Activated CD8-positive, alpha-beta memory T cell treated with anti-CD3 and anti-CD28 coated beads for 24 hours (primary cell): ENCODE data around the gene SH3BP2.

Experiments
- DNase-seq: peaks from one replicate; pipeline ENCODE4 v3.0.0-alpha.2; 2020

SH3BP2 gene

GRCh38 chr4:2860391-2861348 lies 67.8 kb downstream of the SH3BP2 start:
- no peak for DNase-seq

DNA sequence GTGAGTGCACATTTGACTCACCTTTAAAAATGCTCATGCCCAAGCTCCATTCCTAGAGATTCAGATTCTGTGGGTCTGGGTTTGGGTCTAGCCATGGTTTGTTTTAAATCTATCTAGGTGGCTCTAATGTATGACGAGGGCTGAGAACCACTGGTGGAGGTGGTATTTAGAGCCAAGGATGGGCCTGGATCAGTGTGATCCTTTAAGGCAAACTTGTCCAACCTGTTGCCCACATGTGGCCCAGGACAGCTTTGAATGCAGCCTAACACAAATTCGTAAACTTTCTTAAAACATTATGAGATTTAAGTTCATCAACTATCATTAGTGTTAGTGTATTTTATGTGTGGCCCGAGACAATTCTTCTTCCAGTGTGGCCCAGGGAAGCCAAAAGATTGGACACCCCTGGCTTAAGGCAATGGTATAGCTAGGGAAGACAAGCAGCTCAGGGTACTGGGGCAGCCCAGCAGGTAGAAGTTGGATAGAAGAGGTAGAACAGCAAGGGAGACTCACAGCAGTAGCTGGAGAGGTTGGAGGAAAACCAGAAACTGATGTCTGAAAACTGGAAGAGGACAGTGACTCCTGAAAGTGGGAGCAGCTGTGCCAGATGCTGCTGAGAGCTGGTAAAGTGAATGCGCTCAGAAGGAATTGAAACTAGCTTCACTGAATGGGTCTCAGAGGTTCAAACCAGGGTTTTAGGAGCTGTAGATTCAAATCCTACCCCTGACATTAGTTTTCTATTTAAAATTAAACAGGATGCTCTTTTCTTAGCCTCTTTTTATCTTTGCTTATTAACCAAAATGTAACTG lies 68.9 kb downstream of the SH3BP2 start:
- no peak for DNase-seq

DNA sequence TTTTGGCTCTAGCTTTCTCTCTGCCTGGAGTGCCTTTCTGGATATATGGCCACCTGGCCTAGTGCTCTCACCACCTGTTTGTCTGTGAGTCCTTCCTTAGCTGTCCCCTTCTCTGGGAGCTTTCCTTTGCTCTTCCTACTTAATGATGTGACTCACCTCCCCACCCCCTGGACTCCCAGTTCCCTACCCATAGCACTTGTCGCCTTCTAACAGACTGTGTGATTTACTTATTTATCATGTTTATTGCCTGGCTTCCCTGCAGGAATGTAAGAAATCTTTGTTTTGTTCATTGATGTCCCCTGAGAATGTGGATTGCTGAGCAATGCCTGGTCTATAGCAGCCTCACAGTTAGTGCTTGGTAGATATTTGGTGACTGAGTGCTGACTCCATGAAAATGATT lies 69.6 kb downstream of the SH3BP2 start:
- no peak for DNase-seq

DNA sequence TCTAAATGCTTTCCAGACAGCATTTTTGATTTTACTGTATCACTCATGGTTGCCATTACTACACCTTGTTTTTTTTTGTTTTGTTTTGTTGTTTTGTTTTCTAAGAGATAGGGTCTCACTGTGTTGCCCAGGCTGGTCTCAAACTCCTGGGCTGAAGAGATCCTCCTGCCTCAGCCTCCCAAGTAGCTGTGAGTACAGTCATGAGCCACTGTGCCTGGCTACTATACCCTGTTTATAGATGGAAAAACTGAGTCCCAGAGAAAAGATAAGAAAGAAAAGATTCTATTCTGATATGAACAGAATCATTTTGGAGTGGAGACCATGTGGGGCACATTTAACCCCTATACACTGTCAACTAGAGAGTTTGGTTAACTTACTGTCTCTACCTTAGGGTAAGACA lies 70.8 kb downstream of the SH3BP2 start:
- DNase-seq = no peak

GRCh38 chr4:2865196-2865780 lies 72.4 kb downstream of the SH3BP2 start:
- DNase-seq = no peak

GRCh38 chr4:2866160-2866861 lies 73.4 kb downstream of the SH3BP2 start:
- no peak for DNase-seq

GRCh38 chr4:2866891-2867290 lies 74.0 kb downstream of the SH3BP2 start:
- DNase-seq = no peak

DNA sequence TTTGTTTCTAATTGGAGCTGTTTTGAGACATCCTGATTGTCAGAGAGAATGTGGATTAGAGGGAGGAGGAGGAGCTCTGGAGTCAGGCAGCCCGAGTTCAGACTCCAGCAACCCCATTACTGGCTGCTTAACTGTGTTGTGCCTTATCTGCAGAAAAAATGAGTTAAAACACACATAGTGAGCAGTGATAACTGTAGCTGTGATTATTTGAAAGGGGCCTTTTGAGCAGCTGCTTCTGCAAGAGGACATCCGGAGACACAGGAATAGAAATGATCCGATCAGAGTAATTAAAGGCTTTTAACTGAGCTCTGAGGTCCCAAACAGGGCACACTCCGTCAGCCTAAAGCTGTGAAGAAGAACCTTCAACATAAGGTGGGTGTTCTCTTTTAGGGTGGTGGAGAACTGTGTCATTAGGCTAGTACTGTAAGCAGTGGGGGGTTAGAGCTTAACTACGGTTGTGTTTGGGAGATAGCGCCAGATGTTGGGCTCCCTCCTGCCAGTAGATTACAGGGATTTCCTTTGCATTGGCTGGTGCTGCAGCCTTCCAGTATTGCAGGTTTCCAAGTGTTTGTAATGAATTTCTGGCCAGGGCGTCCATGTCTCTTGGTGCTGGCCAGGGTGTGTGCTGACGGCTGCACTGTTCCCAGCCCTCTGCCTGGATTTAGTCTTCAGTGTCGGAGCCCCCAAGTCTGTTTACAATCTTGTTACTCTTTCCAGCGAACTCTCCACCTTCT lies 75.0 kb downstream of the SH3BP2 start:
- DNase-seq = no peak

DNA sequence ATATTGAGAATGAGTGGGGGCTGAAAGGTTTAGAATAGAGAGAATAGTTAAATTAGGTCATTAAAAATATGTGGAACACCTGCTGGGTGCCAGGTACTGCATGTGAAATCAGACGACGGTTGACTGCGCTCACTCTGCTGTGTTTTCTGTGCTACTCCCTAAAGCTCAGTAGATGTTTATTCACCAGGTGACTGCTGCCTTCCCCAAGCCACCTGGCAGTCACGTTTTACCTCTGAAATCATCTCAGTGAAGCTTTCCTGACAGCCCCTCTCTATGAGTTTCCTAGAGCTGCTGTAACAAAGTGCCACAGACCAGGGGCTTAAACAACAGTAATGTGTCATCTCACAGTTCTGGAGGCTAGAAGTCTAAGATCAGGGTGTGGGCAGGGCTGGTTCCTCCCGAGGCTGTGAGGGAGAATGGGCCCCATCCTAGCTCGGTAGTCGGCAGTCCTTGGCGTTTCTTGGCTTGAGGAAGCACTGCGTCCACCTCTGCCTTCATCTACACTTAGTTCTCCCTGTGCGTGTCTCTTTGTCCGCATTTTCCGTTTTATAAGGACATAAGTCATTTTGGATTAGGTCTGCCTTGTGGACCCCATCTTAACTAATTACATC lies 76.1 kb downstream of the SH3BP2 start:
- no peak for DNase-seq

- DNase-seq = no peak
These were observed 76.8 kb downstream of the SH3BP2 start for GRCh38 chr4:2869659-2870058.

- no peak for DNase-seq
These were observed 77.2 kb downstream of the SH3BP2 start for GRCh38 chr4:2870082-2870481.

GRCh38 chr4:2871466-2871865 lies 78.6 kb downstream of the SH3BP2 start:
- DNase-seq = no peak

DNA sequence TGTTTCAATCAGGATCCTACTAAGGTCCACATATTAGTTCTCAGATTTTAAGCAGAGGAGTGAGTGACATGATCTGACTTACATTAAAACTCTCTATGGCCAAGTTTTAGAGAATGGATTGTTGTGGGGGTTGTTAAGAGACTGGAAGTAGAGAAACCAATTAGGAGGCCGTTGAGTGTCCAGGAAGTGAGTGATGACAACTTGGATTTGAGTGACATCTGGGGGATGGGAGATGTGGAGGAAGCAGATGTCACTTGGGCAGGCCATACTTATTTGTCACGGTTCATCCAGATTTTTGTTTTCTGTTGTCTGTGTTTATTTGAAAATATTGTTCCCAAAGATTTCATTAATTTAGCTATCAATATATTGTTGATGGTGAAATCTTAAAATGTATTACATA lies 79.0 kb downstream of the SH3BP2 start:
- DNase-seq = no peak

DNA sequence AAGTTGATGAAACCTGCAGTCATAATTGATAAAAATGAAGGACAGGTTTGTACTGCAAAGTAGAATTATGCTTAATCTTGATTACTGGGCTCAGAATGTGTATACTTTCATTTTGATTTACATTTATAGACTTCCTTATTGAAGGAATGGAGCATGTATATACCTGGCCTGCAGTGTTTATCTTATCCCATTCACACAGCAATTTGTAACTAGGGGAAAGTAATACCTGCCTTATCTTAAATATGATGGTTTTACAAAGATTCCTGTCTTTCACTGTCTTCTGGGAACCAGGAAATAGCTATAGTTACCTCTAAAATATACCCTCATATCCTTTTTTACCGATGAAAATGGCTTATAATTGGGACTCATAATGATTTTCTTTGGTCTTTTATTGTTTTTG lies 80.4 kb downstream of the SH3BP2 start:
- no peak for DNase-seq

- DNase-seq = no peak
These were observed 82.0 kb downstream of the SH3BP2 start for GRCh38 chr4:2874861-2875260.

DNA sequence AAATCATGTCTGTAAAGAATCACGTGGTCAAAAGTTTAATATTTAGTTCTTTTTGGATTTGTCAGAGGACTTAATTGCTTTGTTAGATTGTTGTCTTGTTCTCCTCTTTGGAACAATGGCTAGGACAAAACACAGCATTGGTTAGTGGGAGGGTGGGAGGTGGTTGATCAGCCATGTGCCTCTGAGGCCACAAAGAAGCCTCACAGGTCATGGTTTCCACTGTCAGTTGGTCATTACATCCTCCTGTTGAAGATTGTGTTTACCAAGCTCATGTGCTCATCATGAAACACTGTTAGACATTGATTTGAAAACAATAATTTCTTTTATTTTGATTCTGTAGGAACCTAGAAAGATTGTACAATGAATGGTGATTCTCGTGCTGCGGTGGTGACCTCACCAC lies 82.7 kb downstream of the SH3BP2 start:
- no peak for DNase-seq

- no peak for DNase-seq
These were observed 85.5 kb downstream of the SH3BP2 start for GRCh38 chr4:2878346-2878745.

- no peak for DNase-seq
These were observed 86.1 kb downstream of the SH3BP2 start for GRCh38 chr4:2879026-2879425.

DNA sequence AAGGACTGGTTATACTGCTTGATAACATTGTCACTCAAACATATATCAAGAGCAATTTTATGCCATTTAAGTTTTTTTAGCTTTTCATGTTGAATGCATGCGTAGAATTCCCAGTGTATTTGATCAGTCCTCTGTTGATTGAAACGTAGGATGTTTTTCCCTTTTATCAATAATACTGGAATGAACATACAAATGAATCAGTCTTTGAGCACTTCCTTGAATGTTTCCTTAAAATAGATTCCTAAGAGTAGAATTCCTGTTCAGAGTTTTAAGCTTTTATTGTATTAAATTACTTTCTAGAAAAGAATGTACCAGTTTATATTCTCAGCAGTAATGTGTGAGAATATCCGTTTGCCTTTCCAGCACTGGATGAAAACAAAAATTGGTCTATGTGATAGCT lies 88.5 kb downstream of the SH3BP2 start:
- DNase-seq = no peak

DNA sequence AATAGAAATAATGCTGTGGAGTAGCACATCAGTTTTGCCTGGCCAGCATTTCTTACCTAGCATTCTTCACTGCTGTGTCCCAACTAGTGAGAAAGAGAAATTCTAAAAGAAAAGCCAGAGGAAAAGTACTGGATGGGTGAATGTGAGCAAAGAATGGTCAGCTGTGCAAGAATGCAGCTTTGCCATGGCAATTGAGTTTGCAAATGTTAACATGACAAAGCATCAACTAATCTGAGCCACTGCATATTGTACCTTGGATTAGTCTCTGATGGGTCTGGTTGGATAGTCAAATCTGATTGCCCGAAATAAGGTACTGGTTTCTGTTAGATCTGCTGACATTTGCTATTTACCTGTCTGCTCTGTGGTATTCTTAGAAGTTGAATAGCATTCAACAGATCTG lies 89.5 kb downstream of the SH3BP2 start:
- no peak for DNase-seq

GRCh38 chr4:2886161-2886560 lies 93.3 kb downstream of the SH3BP2 start:
- DNase-seq = no peak

- no peak for DNase-seq
These were observed 93.7 kb downstream of the SH3BP2 start for GRCh38 chr4:2886622-2887021.
